HEK293T (cell line): ENCODE measurements around the gene KIFC3.

Source experiments
- CTCF ChIA-PET: fragments of 350-600 bp; formaldehyde crosslinking; extraction: SDS; loops from one replicate; lab custom pipeline; 2021; ENCODE audit warnings: antibody characterized with exemption, inconsistent platforms; lab: Yijun Ruan, JAX
- POLR2A ChIA-PET: fragments of 350-600 bp; formaldehyde crosslinking; extraction: SDS; loops from one replicate; lab custom pipeline; 2020; ENCODE audit warnings: antibody characterized with exemption, inconsistent platforms; lab: Yijun Ruan, JAX
- DNase-seq: peaks from one replicate; pipeline ENCODE4 v3.0.0; 2012; ENCODE audit warnings: mixed read lengths; ENCODE audit errors: extremely low spot score
- ARNT ChIP-seq: fragments of 450-650 bp; IDR thresholded peaks from 2 replicates; pipeline ENCODE4 v1.6.1; 2017; ENCODE audit warnings: mild to moderate bottlenecking
- BHLHE40 ChIP-seq: fragments of 450-650 bp; IDR thresholded peaks from 2 replicates; pipeline ENCODE4 v1.6.1; 2016; ENCODE audit warnings: mild to moderate bottlenecking, moderate library complexity, borderline replicate concordance
- CTBP1 ChIP-seq: fragments of 450-650 bp; IDR thresholded peaks from 2 replicates; pipeline ENCODE4 v1.6.1; 2016; ENCODE audit warnings: borderline replicate concordance
- ELF4 ChIP-seq: fragments of 450-650 bp; IDR thresholded peaks from 2 replicates; pipeline ENCODE4 v1.6.1; 2017; ENCODE audit warnings: antibody characterized with exemption
- FOXA1 ChIP-seq: fragments of 450-650 bp; IDR thresholded peaks from 2 replicates; pipeline ENCODE4 v1.6.1; 2016; ENCODE audit warnings: mild to moderate bottlenecking
- FOXK2 ChIP-seq: fragments of 450-650 bp; IDR thresholded peaks from 2 replicates; pipeline ENCODE4 v1.6.1; 2016; ENCODE audit warnings: mild to moderate bottlenecking
- FOXM1 ChIP-seq: fragments of 450-650 bp; IDR thresholded peaks from 2 replicates; pipeline ENCODE4 v1.6.1; 2017; ENCODE audit warnings: mild to moderate bottlenecking, borderline replicate concordance
- HDGF ChIP-seq: fragments of 450-650 bp; IDR thresholded peaks from 2 replicates; pipeline ENCODE4 v1.6.1; 2017; ENCODE audit warnings: antibody characterized with exemption, borderline replicate concordance
- L3MBTL2 ChIP-seq: fragments of 450-650 bp; conservative IDR thresholded peaks from 2 replicates; pipeline ENCODE4 v1.6.1; 2016; ENCODE audit warnings: mild to moderate bottlenecking
- LEF1 ChIP-seq: fragments of 450-650 bp; IDR thresholded peaks from 2 replicates; pipeline ENCODE4 v1.6.1; 2017; ENCODE audit warnings: mild to moderate bottlenecking, borderline replicate concordance
- NFRKB ChIP-seq: fragments of 450-650 bp; IDR thresholded peaks from 2 replicates; pipeline ENCODE4 v1.6.1; 2016; ENCODE audit warnings: mild to moderate bottlenecking, moderate library complexity
- SP1 ChIP-seq: fragments of 450-650 bp; IDR thresholded peaks from 2 replicates; pipeline ENCODE4 v1.6.1; 2017
- SUZ12 ChIP-seq: fragments of 450-650 bp; IDR thresholded peaks from 2 replicates; pipeline ENCODE4 v1.6.1; 2016; ENCODE audit warnings: mild to moderate bottlenecking
- TARDBP ChIP-seq: fragments of 450-650 bp; IDR thresholded peaks from 2 replicates; pipeline ENCODE4 v1.6.1; 2016
- ZNF384 ChIP-seq: fragments of 450-650 bp; IDR thresholded peaks from 2 replicates; pipeline ENCODE4 v1.6.1; 2016
- TF ChIP-seq, protein P1 (sequence below): fragments of 450-650 bp; IDR thresholded peaks from 2 replicates; pipeline ENCODE4 v1.6.1; 2016

KIFC3 gene

DNA sequence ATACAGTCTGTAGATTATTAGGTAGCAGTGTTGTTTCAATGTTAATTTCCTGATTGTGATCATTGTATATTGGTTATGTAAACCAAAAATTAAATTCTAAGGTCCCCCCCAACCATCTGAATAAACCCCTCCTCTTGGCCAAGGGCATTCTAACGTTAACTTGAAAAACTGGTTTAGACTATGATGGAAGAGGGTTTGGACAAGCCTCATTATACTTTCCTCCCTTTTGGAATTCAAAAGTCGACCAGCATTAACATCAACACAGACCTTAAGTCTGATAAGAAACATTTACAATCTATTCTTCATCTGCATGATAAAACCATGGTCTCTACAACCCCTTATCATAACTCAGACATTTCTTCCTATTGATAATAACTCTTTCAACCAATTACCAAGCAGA is 20.6 kb upstream of the KIFC3 start:
- ChIA-PET POLR2A (no interaction called here), CTCF (no interaction called here)
- DNase-seq: no peak
- TF ChIP-seq ZNF384 (no peak), FOXA1 (no peak), L3MBTL2 (no peak), TARDBP (no peak), BHLHE40 (no peak), LEF1 (no peak), NFRKB (no peak), SP1 (no peak), ELF4 (no peak), FOXK2 (no peak), CTBP1 (no peak), ARNT (no peak), HDGF (no peak), FOXM1 (no peak)
- TF ChIP-seq, protein P1, sequence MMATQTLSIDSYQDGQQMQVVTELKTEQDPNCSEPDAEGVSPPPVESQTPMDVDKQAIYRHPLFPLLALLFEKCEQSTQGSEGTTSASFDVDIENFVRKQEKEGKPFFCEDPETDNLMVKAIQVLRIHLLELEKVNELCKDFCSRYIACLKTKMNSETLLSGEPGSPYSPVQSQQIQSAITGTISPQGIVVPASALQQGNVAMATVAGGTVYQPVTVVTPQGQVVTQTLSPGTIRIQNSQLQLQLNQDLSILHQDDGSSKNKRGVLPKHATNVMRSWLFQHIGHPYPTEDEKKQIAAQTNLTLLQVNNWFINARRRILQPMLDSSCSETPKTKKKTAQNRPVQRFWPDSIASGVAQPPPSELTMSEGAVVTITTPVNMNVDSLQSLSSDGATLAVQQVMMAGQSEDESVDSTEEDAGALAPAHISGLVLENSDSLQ: no peak

DNA sequence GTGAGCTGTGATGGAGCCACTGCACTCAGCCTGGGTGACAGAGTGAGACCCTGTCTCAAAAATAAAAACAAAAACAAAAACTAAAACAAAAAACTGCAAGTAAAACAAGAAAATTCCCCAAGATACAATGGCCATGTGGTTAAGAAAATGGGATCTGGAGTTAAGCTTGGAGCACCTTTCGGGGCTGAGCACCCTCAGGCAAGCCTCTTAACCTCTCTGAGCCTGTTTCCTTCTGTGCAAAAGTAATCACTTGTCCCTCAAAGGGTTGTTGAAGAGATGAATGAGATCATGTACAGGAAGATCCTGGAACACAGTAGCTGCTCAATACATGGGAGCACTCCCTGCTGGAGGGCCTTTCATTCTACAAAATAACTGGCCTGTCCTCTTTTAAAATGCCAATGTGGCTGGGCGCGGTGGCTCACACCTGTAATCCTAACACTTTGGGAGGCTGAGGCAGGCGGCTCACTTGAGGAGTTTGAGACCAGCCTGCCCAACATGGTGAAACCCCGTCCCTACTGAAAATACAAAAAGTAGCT is 19.8 kb upstream of the KIFC3 start:
- CTCF ChIA-PET: no interaction called here
- POLR2A ChIA-PET: no interaction called here
- DNase-seq: no peak
- no peak for TF ChIP-seq SP1
- TF ChIP-seq ELF4: no peak
- no peak for TF ChIP-seq L3MBTL2
- TF ChIP-seq HDGF: no peak
- no peak for TF ChIP-seq LEF1
- TF ChIP-seq ARNT: no peak
- no peak for TF ChIP-seq SUZ12
- TF ChIP-seq FOXA1: no peak
- no peak for TF ChIP-seq NFRKB
- TF ChIP-seq FOXM1: no peak
- TF ChIP-seq, protein P1: no peak
- TF ChIP-seq CTBP1: no peak
- TF ChIP-seq ZNF384: no peak
- no peak for TF ChIP-seq FOXK2
- no peak for TF ChIP-seq BHLHE40
- TF ChIP-seq TARDBP: no peak

DNA sequence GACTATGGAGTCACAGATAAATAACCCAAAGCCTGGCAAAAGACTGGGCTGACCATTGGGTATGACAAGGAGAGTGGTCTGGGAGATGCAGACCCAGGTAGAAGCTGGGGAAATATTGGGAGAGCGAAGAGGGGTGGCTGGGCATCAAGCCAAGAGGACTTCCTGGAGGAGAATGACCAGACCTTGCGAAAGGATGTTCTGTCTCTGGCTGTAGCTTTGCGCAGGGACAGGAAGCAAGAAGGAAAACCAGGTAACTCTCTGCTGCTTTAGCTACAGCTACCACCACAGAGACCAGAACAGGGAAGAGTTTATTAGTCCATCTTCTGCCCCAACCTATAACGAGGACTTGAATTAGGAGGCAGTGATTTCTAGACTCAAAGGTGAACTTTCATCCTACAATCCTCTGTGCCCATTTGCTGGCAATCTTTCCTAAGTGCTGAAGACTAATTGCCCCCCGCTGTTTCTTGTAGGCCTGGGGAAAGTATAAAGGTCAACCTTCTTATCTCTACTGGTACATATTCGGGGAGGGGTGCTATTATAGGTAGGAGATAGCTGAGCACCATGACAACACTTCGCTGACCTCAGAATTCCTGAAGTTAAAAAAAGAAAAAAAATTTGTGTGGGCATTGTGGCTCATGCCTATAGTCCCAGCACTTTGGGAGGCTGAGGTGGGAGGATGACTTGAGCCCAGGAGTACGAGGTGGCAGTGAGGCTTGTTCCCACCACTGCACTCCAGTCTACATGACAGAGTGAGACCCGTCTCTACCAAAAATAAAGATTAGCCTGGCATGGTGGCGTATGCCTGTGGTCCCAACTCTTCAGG is 19.1 kb upstream of the KIFC3 start:
- no peak for DNase-seq
- CTCF ChIA-PET: no interaction called here
- TF ChIP-seq CTBP1 (no peak), ELF4 (no peak), FOXM1 (no peak), SP1 (no peak)
- POLR2A ChIA-PET: no interaction called here

DNA sequence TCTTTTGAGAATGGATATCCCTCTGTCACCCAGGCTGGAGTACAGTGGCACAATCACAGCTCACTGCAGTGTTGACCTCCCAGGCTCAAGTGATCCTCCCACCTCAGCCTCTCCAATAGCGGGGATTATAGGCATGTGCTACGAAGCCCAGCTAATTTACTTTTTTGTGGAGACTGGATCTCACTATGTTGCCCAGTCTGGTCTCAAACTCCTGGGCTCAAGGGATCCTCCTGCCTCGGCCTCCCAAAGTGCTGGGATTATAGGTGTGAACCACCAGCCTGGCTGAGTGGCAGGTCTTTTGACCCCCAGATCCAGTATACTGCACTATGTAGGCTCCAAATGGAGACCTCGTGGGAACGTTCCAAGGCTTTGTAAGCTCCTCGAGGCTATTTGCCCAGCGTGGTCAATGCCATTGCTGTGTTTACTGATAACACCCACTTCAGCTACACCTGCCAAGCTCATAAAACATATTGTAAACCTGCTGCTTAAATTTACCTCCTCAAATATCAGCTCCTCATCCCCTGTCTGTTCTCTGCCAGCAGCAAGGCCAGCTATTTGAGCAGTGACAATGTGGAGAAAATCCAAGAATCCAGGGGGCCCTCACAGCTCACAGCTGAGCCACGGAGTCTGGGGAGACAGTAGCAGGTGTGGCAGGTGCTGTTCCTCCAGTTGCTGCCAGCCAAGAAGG is 16.2 kb upstream of the KIFC3 start:
- no peak for DNase-seq
- TF ChIP-seq FOXA1 (no peak), SUZ12 (no peak), ZNF384 (no peak), SP1 (no peak), FOXM1 (no peak), CTBP1 (no peak), LEF1 (no peak), HDGF (no peak), FOXK2 (no peak), ARNT (no peak), ELF4 (no peak)
- POLR2A ChIA-PET: interaction anchor here (1.1 kb wide), 1 partner anchor 16 kb away, joined by 3 read pairs; the partner anchor contains the start of gene KIFC3
- CTCF ChIA-PET: no interaction called here

DNA sequence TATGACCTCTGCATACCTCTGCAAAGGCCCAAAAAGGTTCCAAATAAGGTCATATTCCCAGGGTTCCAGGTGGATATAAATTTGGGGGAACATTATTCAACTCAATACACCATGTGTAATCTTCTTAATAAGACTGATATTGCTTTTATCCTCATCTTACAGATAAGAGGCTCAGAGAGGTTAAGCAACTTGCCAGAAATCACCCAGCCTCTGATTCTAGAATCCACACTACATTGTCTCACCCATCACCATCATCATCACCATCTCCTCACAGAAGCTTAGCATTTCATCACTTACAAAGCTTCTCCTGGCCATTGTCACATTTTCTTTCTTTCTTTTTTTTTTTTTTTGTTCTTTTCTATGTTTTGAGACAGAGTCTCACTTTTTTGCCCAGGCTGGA is 15.4 kb upstream of the KIFC3 start:
- TF ChIP-seq BHLHE40 (no peak), FOXA1 (no peak), NFRKB (no peak), TARDBP (no peak), L3MBTL2 (no peak), ARNT (no peak), SP1 (no peak), ELF4 (no peak), HDGF (no peak), FOXK2 (no peak), CTBP1 (no peak), ZNF384 (no peak), FOXM1 (no peak), SUZ12 (no peak), LEF1 (no peak)
- TF ChIP-seq, protein P1: no peak
- ChIA-PET POLR2A (interaction anchor here (1.2 kb wide), 1 partner anchor 15 kb away, joined by 3 read pairs; the partner anchor contains the start of gene KIFC3), CTCF (no interaction called here)
- no peak for DNase-seq
